ENCODE measurements around the gene DYSF. TPM values are rescaled to one million over a fixed set of nuclear protein-coding genes. Genes with fewer than 3 reads are reported as not detected.

Gene DYSF
- total and polyA plus RNA-seq, 8 donors: 1.1 to 5.5 (median 2.1) TPM

- WGBS, 2 donors: 71 to 87% methylated on average over 4 of the region's 4 CpGs
- FAIRE-seq: no peak
Measured at GRCh38 chr2:71494091-71494490, 40.7 kb downstream of the DYSF start.

DNA sequence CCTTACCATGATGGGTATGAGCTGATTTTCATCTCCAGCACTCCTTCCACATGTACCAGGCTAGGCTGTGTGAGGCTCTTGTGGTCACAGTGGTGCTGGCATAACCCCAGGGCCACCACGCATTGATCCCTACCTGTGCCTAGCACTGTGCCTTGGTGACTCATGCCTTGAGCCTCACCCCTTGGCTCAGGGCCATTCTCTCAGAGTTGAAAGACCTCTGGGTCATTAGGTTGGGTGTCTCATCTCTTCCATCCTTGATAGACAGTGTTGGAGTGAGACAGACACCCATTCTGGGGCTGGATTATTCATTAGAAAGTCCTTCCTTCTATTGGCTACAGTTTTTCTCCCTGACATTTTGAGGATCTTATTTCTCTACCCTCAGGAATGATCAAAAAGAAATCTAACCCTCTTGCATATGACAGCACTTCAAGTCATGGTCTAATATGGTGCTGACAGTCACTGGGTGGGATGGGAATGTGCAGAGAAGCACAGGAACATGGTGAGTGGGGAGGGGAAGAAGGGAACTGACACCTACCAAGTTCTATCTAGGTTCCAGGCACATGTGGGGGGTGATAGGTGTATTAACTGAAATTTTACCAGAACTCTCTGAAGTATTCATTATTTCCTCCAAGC lies 41.3 kb downstream of the DYSF start:
- ATAC-seq: no peak
- no peaks in the 10 kb centered on the region for H3K36me3 ChIP-seq
- no peak overlapping the region for H3K27ac ChIP-seq
- no peak overlapping the region for H3K4me3 ChIP-seq
- H3K9me3 ChIP-seq: no peaks in the 10 kb centered on the region
- 74 to 78% methylated on average over 1 of the region's 1 CpG for WGBS, 2 donors
- no peaks in the 10 kb centered on the region for H3K27me3 ChIP-seq
- DNase-seq: no peak
- intact Hi-C loops (cut with DNase I): no loop called here
- FAIRE-seq: no peak
- TF ChIP-seq, protein P1, sequence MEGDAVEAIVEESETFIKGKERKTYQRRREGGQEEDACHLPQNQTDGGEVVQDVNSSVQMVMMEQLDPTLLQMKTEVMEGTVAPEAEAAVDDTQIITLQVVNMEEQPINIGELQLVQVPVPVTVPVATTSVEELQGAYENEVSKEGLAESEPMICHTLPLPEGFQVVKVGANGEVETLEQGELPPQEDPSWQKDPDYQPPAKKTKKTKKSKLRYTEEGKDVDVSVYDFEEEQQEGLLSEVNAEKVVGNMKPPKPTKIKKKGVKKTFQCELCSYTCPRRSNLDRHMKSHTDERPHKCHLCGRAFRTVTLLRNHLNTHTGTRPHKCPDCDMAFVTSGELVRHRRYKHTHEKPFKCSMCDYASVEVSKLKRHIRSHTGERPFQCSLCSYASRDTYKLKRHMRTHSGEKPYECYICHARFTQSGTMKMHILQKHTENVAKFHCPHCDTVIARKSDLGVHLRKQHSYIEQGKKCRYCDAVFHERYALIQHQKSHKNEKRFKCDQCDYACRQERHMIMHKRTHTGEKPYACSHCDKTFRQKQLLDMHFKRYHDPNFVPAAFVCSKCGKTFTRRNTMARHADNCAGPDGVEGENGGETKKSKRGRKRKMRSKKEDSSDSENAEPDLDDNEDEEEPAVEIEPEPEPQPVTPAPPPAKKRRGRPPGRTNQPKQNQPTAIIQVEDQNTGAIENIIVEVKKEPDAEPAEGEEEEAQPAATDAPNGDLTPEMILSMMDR (IDR thresholded peaks at IDR 0.05): no peak
- no peaks in the 10 kb centered on the region for H3K4me1 ChIP-seq

More at GRCh38 chr2:71494091-71494490, 40.7 kb downstream of the DYSF start:
- Histone ChIP-seq H3K27me3 (no peaks in the 10 kb centered on the region), H3K36me3 (no peaks in the 10 kb centered on the region), H3K9me3 (no peaks in the 10 kb centered on the region), H3K4me1 (no peaks in the 10 kb centered on the region), H3K4me3 (no peak overlapping the region), H3K27ac (no peak overlapping the region)
- TF ChIP-seq, protein P1 (IDR thresholded peaks at IDR 0.05): no peak
- intact Hi-C loops (cut with DNase I): no loop called here
- no peak for DNase-seq
- ATAC-seq: no peak

DNA sequence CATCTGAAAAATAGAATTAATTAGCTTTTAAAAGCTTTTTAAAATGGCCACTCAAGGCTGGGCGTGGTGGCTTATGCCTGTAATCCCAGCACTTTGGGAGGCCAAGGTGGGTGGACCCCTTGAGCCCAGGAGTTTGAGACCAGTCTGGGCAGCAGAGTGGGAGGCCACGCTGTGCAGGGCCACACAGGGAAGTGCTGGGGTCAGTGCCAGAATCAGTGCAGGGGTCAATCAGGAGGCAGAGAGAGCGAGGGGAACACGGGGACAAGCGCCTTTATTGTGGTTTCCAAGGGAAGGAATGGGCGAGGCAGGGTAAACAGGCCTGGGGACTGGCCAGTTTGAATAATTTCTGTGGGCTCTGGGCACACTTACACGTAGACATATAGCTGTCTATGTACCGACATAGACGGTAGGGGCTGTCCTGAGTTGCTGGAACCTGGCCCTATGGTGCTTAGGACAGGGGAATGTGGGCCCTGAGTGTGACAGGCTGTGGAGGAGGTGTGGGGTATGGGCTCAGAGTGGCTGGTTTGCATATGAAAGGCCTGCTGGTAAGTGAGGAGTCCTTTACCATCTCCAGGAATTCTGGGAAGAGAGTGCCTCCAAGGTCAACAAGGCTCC lies 42.9 kb downstream of the DYSF start:
- Histone ChIP-seq H3K36me3 (no peaks in the 10 kb centered on the region), H3K27ac (no peak overlapping the region), H3K27me3 (no peaks in the 10 kb centered on the region), H3K4me1 (no peaks in the 10 kb centered on the region), H3K4me3 (no peak overlapping the region), H3K9me3 (no peaks in the 10 kb centered on the region)
- no peak for DNase-seq
- FAIRE-seq: no peak
- TF ChIP-seq, protein P1 (IDR thresholded peaks at IDR 0.05): no peak
- intact Hi-C loops (cut with DNase I): no loop called here
- 71 to 76% methylated on average over 9 of the region's 9 CpGs for WGBS, 2 donors
- no peak for ATAC-seq

DNA sequence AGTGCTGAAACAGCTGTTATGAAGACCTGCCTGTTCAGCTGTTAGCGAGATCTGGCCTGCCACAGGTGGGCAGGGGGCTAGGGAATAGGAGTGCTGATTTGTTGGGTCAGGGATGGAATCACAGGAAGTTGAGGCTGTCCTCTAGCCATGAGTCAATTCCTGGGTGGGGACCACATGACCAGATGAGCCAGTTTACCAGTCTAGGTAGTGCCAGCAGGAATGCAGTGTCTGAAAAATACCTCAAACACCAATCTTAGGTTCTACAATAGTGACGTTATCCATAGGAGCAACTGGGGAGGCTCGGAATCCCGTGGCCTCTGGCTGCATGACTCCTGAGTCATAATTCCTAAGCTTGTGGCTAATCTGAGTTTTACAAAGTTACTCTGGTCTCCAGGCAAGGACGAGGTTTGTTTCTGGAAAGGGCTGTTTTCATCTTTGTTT lies 44.9 kb downstream of the DYSF start:
- Histone ChIP-seq H3K4me1 (no peaks in the 10 kb centered on the region), H3K4me3 (no peak overlapping the region), H3K27me3 (no peaks in the 10 kb centered on the region), H3K9me3 (no peaks in the 10 kb centered on the region), H3K27ac (no peak overlapping the region), H3K36me3 (no peaks in the 10 kb centered on the region)
- ATAC-seq: no peak
- intact Hi-C loops (cut with DNase I): no loop called here
- WGBS, 2 donors: 66 to 69% methylated on average over 5 of the region's 5 CpGs
- DNase-seq: no peak
- TF ChIP-seq, protein P1 (IDR thresholded peaks at IDR 0.05): no peak
- FAIRE-seq: no peak

- Histone ChIP-seq H3K27me3 (no peaks in the 10 kb centered on the region), H3K4me3 (no peak overlapping the region), H3K9me3 (no peaks in the 10 kb centered on the region), H3K4me1 (no peaks in the 10 kb centered on the region), H3K36me3 (no peaks in the 10 kb centered on the region), H3K27ac (no peak overlapping the region)
- intact Hi-C loops (cut with DNase I): loop anchor here in 1 of 3 donors (10.0 kb wide), 1 partner anchor 345 kb away; no protein-coding TSS in a partner anchor
- FAIRE-seq (no peak), ATAC-seq (no peak), DNase-seq (no peak)
- TF ChIP-seq, protein P1 (IDR thresholded peaks at IDR 0.05): no peak
- WGBS, 2 donors: 65 to 70% methylated on average over 5 of the region's 5 CpGs
Measured at GRCh38 chr2:71499691-71500090, 46.3 kb downstream of the DYSF start.
